Measurements from ENCODE around the gene ATG2A. TPM values are rescaled to one million over a fixed set of nuclear protein-coding genes. Genes with fewer than 3 reads are reported as not detected.
A peak's percentile ranks its signal among the peaks of the same experiment; 100 is the strongest.

Gene ATG2A
- total and polyA plus RNA-seq, 9 of the 15 experiments (the other 6 are each of a cell fraction or from before 2014, with no cell fraction given): 0.25 to 45.9 (median 5.2) TPM

DNA sequence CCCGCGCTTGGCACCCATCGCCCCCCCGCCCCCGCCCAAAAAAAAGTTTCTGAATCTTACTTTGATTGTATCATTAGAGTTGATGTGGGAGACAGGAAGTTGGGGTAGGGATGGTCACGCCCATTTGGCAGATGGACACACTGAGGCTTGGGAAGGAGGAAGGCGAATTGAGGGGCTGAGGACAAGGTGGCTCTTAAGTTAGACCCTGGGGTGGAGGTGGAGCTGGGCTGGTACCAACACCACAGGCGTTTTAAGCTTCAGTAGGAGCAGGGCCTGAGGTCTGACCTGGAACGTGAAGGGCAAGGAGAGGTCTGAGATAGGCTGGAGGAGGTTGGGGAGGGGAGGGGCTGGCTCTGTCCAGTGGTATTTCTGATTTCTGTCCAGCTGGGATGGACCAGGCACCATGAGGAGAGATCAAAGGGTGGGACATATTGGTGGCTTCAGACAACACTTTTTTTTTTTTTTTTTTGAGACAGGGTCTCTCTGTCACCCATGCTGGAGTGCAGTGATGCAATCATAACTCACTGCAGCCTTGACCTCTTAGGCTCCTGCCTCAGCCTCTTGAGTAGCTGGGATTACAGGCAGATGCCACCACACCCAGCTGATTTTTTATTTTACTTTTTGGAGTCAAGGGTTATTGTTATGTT is 71.8 kb downstream of the ATG2A start (continued):
- TF ChIP-seq SREBF2 (CRISPR knock-in tag; IDR thresholded peaks at IDR 0.05) (no peak), MTA2 (IDR thresholded peaks at IDR 0.05; ENCODE audit: low read depth) (no peak), CBX1 (IDR thresholded peaks at IDR 0.05; ENCODE audit: low read depth) (peak; percentile 99), CTBP1 (IDR thresholded peaks at IDR 0.05; ENCODE audit: borderline replicate concordance) (no peak), LARP7 (IDR thresholded peaks at IDR 0.05) (0 out of 2 replicates have a peak, but pooled peaks have one; percentile 61), ZNF764 (CRISPR knock-in tag; IDR thresholded peaks at IDR 0.05; ENCODE audit: low read depth) (no peak), ZC3H8 (IDR thresholded peaks at IDR 0.05) (no peak; the same call in 1 of the 2 replicates), FOXJ3 (CRISPR knock-in tag; IDR thresholded peaks at IDR 0.05) (no peak), HMG20B (CRISPR knock-in tag; IDR thresholded peaks at IDR 0.05) (no peak), COPS2 (conservative IDR thresholded peaks at IDR 0.05) (no peak), ZNF3 (CRISPR knock-in tag; IDR thresholded peaks at IDR 0.05) (no peak), MAFF (IDR thresholded peaks at IDR 0.05; ENCODE audit: low read length) (no peak), RCOR1 (IDR thresholded peaks at IDR 0.05; ENCODE audit: borderline replicate concordance in 1 of 2, low read depth in 2 of 2, low read length in 2 of 2) (peak; percentile 90 to 99; a peak in 3 of 4 replicates), ZKSCAN3 (CRISPR knock-in tag; IDR thresholded peaks at IDR 0.05) (no peak), POLR3G (IDR thresholded peaks at IDR 0.05; ENCODE audit: extremely low read depth, insufficient read length, insufficient replicate concordance) (no peak), HEY1 (CRISPR knock-in tag; IDR thresholded peaks at IDR 0.05; ENCODE audit: borderline replicate concordance) (no peak)
- TF ChIP-seq, protein P1, sequence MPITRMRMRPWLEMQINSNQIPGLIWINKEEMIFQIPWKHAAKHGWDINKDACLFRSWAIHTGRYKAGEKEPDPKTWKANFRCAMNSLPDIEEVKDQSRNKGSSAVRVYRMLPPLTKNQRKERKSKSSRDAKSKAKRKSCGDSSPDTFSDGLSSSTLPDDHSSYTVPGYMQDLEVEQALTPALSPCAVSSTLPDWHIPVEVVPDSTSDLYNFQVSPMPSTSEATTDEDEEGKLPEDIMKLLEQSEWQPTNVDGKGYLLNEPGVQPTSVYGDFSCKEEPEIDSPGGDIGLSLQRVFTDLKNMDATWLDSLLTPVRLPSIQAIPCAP (CRISPR knock-in tag; IDR thresholded peaks at IDR 0.05; ENCODE audit: borderline replicate concordance): no peak
- TF ChIP-seq, protein P2, sequence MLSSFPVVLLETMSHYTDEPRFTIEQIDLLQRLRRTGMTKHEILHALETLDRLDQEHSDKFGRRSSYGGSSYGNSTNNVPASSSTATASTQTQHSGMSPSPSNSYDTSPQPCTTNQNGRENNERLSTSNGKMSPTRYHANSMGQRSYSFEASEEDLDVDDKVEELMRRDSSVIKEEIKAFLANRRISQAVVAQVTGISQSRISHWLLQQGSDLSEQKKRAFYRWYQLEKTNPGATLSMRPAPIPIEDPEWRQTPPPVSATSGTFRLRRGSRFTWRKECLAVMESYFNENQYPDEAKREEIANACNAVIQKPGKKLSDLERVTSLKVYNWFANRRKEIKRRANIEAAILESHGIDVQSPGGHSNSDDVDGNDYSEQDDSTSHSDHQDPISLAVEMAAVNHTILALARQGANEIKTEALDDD (IDR thresholded peaks at IDR 0.05): no peak
- TF ChIP-seq, protein P3, sequence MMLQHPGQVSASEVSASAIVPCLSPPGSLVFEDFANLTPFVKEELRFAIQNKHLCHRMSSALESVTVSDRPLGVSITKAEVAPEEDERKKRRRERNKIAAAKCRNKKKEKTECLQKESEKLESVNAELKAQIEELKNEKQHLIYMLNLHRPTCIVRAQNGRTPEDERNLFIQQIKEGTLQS (IDR thresholded peaks at IDR 0.05): peak; percentile 89
- TF ChIP-seq, protein P3 (CRISPR knock-in tag; conservative IDR thresholded peaks at IDR 0.05): no peak
- TF ChIP-seq, protein P4, sequence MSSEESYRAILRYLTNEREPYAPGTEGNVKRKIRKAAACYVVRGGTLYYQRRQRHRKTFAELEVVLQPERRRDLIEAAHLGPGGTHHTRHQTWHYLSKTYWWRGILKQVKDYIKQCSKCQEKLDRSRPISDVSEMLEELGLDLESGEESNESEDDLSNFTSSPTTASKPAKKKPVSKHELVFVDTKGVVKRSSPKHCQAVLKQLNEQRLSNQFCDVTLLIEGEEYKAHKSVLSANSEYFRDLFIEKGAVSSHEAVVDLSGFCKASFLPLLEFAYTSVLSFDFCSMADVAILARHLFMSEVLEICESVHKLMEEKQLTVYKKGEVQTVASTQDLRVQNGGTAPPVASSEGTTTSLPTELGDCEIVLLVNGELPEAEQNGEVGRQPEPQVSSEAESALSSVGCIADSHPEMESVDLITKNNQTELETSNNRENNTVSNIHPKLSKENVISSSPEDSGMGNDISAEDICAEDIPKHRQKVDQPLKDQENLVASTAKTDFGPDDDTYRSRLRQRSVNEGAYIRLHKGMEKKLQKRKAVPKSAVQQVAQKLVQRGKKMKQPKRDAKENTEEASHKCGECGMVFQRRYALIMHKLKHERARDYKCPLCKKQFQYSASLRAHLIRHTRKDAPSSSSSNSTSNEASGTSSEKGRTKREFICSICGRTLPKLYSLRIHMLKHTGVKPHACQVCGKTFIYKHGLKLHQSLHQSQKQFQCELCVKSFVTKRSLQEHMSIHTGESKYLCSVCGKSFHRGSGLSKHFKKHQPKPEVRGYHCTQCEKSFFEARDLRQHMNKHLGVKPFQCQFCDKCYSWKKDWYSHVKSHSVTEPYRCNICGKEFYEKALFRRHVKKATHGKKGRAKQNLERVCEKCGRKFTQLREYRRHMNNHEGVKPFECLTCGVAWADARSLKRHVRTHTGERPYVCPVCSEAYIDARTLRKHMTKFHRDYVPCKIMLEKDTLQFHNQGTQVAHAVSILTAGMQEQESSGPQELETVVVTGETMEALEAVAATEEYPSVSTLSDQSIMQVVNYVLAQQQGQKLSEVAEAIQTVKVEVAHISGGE (CRISPR knock-in tag; IDR thresholded peaks at IDR 0.05): no peak
- TF ChIP-seq, protein P5, sequence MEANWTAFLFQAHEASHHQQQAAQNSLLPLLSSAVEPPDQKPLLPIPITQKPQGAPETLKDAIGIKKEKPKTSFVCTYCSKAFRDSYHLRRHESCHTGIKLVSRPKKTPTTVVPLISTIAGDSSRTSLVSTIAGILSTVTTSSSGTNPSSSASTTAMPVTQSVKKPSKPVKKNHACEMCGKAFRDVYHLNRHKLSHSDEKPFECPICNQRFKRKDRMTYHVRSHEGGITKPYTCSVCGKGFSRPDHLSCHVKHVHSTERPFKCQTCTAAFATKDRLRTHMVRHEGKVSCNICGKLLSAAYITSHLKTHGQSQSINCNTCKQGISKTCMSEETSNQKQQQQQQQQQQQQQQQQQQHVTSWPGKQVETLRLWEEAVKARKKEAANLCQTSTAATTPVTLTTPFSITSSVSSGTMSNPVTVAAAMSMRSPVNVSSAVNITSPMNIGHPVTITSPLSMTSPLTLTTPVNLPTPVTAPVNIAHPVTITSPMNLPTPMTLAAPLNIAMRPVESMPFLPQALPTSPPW (CRISPR knock-in tag; IDR thresholded peaks at IDR 0.05): peak; percentile 6; the same call in 1 of the 2 replicates

Data from K562 (cell line).